Hematopoietic multipotent progenitor cell treated with erythropoietin and hydrocortisone succinate and interleukin-3 and kit ligand, for 6 days (in vitro differentiated cells): ENCODE data around the gene ELP1.

Source experiments
- DNase-seq: peaks from one replicate; pipeline ENCODE4 v3.0.0-alpha.2; 2015

The ELP1 gene

GRCh38 chr9:108880738-108881316 lies 53.1 kb downstream of the ELP1 start:
- no peak for DNase-seq

DNA sequence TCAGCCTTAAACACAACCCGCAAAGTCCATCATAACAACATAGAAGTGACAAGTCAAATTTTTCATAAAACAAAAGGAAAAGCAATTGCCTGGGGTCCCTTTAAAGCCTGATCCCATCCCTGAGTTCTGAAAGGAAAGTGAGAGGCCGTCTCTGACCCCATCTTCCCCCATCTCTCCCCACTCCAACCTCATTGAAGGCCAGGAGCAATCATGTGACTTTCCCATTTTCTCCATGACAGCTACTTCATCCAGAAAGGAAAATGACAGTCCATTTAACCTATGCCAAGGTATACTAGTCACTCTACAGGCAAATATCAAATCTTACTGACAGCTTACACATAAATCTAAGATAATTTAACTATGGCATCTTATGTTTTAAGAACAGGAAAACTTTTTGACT lies 56.4 kb downstream of the ELP1 start:
- no peak for DNase-seq

DNA sequence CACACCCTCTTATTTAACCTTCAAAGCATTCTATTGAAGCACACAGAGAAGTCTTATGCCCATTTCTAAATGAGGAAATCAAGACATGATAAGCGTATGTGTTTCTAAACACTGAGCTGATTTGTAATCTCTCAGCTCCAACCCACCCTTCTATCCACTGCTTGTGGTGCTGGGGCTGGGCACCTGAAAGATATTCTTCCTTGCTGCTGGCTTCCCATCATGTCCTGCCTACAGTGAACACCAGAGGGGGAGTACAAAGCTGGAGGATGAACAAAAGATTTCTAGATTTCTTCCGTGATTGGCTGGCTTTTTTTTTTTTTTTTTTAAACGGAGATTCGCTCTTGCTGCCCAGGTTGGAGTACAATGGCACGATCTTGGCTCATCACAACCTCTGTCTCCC lies 57.5 kb downstream of the ELP1 start:
- DNase-seq, result peak; percentile 25

- no peak for DNase-seq
Observed at GRCh38 chr9:108874058-108874788, 59.7 kb downstream of the ELP1 start.

- DNase-seq, result no peak
Observed at GRCh38 chr9:108869092-108869725, 64.7 kb downstream of the ELP1 start.

GRCh38 chr9:108867829-108868228 lies 66.1 kb downstream of the ELP1 start:
- no peak for DNase-seq

- DNase-seq, result no peak
Observed at GRCh38 chr9:108867116-108867515, 66.8 kb downstream of the ELP1 start.

DNA sequence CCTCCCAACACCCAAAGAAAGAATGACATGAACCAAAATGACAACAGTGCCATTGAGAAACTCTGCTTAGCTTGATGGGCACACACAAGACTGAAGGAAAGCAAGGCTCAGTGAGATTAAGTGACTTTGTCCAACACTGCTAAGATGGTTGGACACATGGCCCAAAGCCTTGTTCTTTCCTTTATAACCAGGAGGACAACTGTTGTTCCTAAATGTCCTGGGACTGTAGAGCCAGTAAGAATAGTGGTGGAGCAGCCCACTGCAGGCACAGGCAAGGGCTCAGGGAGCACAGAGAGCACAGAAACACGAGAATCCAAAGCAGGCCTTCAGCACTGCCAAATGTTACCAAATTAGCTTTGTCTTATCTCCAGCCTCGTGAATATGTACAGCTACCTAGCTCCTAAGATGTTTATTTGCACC lies 67.9 kb downstream of the ELP1 start:
- no peak for DNase-seq

DNA sequence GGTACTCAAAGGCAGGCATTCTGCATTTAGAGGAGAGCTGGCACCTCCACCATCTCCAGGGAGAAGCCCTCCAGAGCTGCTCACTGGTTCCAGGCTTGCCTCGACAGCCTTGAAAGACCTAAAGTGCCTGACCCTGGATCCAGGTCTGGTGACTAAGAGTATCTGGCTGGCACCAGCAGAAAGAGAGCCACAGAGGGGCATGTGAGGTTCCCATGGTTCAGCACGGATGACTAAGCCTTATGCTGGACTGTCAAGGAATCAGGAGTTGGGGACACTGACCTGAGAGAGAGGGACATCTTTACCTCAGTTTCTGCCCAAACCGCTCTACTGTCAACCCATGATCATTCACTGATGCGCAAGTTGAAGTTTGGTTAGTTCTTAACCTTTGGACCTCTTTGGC lies 68.9 kb downstream of the ELP1 start:
- DNase-seq, result no peak

DNA sequence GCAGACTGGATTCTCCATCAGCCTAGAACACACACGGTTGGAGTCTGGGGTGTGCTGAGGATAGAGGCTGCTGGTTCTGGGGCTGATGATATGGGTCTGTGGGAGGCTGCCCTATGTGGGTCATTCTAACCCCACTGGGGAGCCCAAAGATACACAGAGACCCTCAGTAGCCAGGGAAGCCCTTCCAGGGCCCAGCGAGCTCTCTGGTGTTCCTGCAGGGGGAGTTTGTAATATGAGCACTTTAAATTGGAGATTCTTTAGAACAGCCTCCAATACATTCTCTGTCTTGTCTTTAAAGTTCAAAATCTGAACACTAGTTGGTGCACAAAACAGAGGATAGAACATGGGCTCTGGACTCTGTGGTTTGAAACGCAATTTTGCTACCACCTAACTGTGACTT lies 69.5 kb downstream of the ELP1 start:
- no peak for DNase-seq

DNA sequence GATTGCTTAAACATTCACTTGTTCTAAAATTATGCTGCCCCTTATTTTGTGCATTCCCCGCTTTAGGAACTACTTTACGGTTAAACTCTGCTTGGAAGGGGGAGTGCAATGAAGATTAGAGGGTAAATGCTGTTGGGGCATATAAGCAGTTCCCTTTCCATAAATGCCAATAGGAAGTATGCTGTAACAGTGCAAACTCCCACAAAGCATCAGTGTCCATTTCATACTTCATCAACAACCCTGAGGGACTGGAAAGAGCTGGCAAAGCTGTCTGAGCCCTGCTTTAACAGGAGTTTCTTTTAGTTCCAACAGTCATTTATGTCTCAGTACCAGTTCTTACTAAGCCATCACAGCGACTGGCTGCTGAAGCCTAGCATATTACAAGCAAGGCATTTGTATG lies 70.0 kb downstream of the ELP1 start:
- DNase-seq, result no peak

DNA sequence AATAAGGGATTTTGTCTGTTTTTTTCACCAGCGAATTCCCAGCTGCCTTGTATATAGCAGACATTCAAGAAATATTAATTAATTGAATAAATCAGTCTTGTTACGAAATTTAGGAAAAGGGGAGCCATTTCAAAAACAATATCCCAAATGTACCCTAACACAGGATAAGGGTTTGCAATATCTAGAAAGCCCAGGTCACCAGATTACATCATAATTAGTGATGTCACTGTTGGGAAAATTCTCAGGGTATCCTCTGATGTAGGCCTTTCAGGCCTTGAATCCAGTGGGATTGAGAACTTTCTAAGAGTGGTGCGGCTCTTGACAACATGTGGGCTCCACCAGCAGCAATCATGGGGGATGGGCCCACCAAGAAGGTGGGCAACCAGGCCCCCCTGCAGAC lies 71.9 kb downstream of the ELP1 start, which contains the start of gene ACTL7A:
Gene ACTL7A, plus strand, starts transcription at position 270 of the 400 bp plus-strand sequence. Its CDS starts 57 bp downstream, at position 327.
- no peak for DNase-seq

DNA sequence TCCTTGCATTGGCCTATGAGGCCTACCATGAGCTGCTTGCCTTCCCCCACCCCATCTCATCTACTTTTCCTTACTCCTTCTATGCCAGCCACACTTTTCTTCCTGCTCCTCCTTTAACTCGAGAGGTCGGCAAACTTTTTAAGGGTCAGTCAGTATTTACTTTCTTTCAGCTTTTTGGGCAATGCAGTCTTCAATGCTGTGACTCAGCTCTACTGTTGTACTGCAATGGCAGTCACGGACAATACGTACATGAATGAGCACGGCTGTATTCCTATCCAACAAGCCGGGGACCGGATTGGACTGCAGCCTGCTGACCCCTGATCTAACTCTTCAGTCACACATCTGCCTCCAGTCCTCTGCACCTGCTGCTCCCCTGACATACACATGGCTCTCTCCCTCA lies 72.5 kb downstream of the ELP1 start:
- DNase-seq, result no peak

DNA sequence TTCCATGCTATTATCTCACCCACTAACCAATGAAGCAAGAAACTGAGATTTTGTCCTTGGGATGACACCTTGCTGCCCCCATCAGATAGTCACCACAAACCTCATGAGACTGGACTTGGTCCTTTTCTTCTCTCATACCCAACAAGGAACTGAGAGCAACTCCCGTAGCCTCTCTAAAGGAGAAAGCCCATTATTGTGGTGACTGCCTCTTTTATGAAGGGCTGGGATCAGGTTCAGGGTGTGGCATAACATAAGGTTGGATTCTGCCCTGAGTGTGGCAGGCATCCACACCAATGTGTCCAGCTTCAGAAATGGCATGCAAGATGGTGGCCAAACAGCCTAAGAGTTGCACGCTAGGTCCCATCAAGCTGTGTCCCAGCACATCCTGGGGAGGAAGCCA lies 73.2 kb downstream of the ELP1 start:
- no peak for DNase-seq

DNA sequence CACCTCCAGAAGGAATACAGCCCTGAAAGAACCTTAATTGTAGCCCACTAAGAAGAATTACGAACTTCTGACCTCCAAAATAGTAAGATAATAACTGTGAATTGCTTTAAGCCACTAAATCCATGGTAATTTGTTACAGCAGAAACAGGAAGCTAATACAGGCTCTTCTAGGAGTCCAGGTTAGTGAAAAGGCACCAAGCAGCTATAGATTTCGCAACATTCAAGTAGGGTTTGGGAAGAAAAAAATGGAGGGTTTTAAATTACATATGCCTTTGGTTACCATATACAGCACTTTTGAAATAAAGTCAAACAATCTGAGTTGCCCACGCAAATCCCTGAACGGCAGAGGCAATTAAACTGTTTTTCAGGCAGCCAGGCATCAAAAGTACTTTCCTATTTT lies 73.6 kb downstream of the ELP1 start:
- DNase-seq, result no peak

GRCh38 chr9:108859459-108860114 lies 74.3 kb downstream of the ELP1 start:
- no peak for DNase-seq

DNA sequence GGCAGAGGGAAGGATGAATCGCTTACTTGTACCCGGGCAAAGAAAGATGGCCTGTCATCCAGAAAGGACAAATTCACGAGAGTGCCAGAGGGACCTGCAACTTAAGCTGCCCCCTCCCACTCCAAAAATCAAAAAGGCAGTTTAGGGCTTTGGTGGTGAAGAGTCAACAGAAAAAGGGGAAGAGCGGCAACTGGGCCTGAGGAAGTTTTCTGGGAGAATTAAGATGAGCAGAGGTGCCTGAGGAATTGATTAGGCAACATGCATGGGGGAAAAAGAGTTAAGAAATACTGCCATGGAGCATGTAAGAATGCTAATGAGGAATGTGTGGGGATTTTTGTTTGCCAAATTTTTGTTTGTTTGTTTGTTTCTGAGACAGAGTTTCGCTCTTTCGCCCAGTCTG lies 76.4 kb downstream of the ELP1 start:
- DNase-seq, result no peak

- no peak for DNase-seq
Observed at GRCh38 chr9:108855888-108856287, 78.0 kb downstream of the ELP1 start, which contains the start of gene ACTL7B. Gene ACTL7B, minus strand, starts transcription at chr9:108855986. Its CDS starts 56 bp downstream, at chr9:108855930.

DNA sequence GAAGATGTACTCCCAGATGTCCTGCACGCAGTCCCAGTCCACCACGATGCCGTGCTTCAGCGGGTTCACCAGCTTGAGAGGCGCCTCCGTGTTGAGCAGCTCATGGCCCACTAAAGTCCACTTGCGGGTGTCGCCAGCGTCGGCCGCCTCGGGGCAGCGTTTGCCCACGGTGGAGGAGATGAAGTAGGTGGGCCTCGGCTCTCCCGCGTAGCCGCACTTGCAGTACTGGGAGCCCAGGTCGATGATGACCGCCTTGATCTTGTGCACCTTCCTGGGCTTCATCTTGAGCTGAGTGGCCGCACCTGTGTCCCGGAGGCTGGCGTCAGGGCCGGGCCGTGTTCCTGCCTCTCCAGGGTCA lies 78.4 kb downstream of the ELP1 start:
- no peak for DNase-seq

DNA sequence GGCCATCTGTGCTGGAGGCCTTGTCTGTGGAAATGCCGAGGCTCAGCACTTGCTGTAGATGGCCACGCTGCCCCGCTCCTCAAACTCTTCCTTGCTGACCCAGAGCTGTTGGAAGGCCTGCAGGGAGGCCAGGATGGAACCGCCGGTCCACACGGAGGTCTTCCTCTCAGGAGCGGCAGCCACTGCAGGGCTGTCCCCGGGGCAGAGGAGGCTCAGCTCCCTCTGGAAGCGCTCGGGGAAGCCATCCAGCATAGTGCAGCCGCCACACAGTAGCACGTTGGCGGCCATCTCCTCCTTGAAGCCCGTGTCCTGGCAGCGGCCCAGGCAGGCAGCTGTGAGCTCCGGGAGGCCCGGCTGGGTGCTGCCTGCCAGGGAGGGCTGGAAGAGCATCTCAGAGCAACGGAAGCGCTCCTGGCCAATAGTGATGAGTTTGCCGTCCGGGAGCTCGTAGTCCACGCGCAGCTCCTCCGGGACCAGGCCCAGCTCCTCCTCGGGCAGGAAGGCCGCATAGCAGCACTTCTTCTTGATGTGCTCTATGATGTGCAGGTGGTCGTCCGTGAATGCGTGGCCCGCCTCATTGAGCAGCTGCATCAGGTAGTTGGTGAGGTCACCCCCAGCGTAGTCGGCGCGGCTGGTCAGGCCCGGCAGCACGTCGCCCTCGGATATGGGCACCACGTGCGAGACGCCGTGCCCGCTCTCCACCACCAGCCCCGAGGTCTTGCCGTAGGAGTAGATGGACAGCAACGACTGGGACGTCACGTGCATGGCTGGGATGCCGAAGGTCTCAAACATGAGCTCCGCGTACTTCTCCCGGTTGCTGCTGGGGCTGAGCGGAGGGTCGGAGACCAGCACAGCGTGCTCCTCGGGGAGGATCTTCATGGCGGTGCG lies 79.0 kb downstream of the ELP1 start:
- DNase-seq, result no peak

- DNase-seq, result no peak
Observed at GRCh38 chr9:108854094-108854493, 79.8 kb downstream of the ELP1 start.

- DNase-seq, result no peak
Observed at GRCh38 chr9:108852079-108852478, 81.8 kb downstream of the ELP1 start.

DNA sequence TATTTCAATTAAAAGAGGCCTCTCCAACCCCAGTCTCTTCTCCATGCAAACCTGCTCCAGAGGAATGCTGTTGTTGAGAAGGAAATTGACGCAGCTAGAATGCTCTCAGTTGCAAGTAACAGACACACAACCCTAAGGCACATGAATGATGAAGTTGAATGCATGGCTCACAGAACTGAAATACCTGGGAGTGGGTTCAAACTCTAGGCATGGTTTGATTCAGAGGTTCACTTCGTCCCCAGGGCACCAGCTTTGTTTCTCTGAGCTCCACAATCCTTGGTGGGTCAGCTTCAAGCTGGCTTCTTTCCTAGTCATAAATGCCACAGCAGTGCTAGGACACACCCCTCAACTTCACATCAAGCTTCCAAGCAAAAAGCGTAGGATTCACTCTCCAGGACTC lies 82.8 kb downstream of the ELP1 start:
- no peak for DNase-seq
